ENCODE measurements around the gene ARSB. TPM values are rescaled to one million over a fixed set of nuclear protein-coding genes. Genes with fewer than 3 reads are reported as not detected.

The ARSB gene
- total RNA-seq, 1 donor = 26.3 TPM

DNA sequence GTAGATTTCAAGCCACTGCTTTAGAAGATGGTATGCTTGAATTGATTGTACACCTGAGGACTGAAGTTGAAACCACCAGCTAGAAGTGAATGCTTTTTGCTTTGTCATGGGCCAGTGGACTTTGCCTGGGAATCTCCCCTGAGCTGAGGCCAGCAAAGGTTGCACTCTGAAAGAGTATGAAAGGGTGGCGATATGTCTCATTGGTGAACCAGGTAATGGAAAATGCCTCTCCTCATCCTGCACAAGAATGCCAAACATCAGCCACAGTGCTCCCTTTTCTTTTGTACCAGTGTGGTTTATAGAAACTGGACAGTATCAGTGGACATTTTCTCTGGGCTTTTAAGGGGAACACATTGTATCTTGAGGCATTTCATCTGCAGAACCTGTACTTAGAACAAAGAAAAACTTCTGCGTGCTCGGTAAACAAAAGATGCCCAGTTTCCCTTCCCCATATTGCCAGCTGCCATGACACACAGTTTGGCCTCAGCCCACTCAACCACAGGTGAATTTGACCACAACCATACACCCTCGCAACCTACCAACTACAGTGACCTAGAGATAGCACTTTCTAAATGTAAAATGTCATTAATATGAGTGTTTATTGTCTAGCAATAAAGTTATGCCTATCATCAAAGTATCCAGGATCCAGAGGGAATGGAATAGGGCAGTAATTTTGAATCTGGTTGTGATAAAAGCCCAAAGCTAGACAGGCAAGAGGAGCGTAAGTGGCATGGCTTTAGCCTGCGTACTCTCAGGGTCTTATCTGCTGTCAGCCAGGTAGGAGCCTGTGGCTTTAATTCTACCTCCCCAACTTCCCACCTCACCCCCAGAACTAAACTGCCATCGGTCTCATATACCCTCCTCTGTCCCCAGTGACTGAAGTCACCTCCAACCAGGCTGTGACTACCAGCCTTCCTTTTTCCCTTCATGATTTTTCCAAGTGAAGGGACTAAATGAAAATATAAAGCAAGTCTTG, 257.0 kb downstream of the ARSB start:
- no peak for TF ChIP-seq CTCF (IDR thresholded peaks at IDR 0.05; ENCODE audit: insufficient read depth, low read depth, low read length)
- DNase-seq (ENCODE audit: low read depth) = no peak
- no peak overlapping the region for H3K4me3 ChIP-seq (ENCODE audit: low read depth, low read length)

Small RNA genes lying within 50 kb of the gene (small RNA-seq; reads per million reads assigned to genes)
- gene AC025755.1 = not detected

Other genes starting within 250 kb of the ARSB start
- gene DMGDH, start 84.4 kb upstream of the ARSB start, total RNA-seq = 4.5 and 6.9 TPM in 2 replicates
- gene BHMT2, start 84.5 kb upstream of the ARSB start, total RNA-seq = 21.3 and 34.5 TPM in 2 replicates
- gene BHMT, start 126.5 kb upstream of the ARSB start, total RNA-seq = under 0.01 and 0.86 TPM in 2 replicates

Data from fibroblast of villous mesenchyme (primary cell).